ENCODE data around the gene LRRC45.

Gene LRRC45

GRCh38 chr17:82050152-82050760 lies 27.2 kb downstream of the LRRC45 start:
- Histone ChIP-seq H2AFZ (ENCODE audit: low read depth, low read length) (no peak overlapping the region), H3K4me3 (ENCODE audit: low read depth in 1 of 2, low read length in 2 of 2) (peak overlapping the region in 1 of 2 experiments; percentile 99; a peak in 3 of 4 replicates), H3K4me1 (ENCODE audit: insufficient read depth, low read length) (peaks cover 48% of the 10 kb centered on the region), H4K20me1 (ENCODE audit: insufficient read depth, low read length) (peaks cover 25% of the 10 kb centered on the region), H3K79me2 (ENCODE audit: insufficient read depth, low read length) (peaks cover 39% of the 10 kb centered on the region), H3K27me3 (ENCODE audit: insufficient read depth, low read length, poor library complexity) (no peaks in the 10 kb centered on the region), H3K9ac (ENCODE audit: low read depth, low read length) (peak overlapping the region; percentile 88), H3K27ac (ENCODE audit: low read length) (no peak overlapping the region), H3K36me3 (ENCODE audit: insufficient read depth, low read length) (peaks cover 49% of the 10 kb centered on the region), H3K9me3 (ENCODE audit: insufficient read depth, low read length, severe bottlenecking) (no peaks in the 10 kb centered on the region), H3K4me2 (ENCODE audit: insufficient read depth, low read length) (peak overlapping the region; percentile 98)
- ATAC-seq (ENCODE audit: insufficient read depth, low read depth) = no peak
- DNase-seq = peak; percentile 6
- TF ChIP-seq CTCF (IDR thresholded peaks at IDR 0.05; ENCODE audit: borderline replicate concordance, extremely low read depth, low read length, poor library complexity, severe bottlenecking) (no peak), EZH2 (IDR thresholded peaks at IDR 0.05; ENCODE audit: borderline replicate concordance, low read depth, low read length, severe bottlenecking) (no peak)

- peak overlapping the region; percentile 73 to 99 for H3K4me3 ChIP-seq (ENCODE audit: low read depth in 1 of 2, low read length in 2 of 2)
- ATAC-seq (ENCODE audit: insufficient read depth, low read depth) (peak; percentile 8; the same call in 2 of the 3 replicates), DNase-seq (peak; percentile 8)
- peak overlapping the region; percentile 56 for H2AFZ ChIP-seq (ENCODE audit: low read depth, low read length)
- peak overlapping the region; percentile 88 for H3K9ac ChIP-seq (ENCODE audit: low read depth, low read length)
- peaks cover 40% of the 10 kb centered on the region for H3K79me2 ChIP-seq (ENCODE audit: insufficient read depth, low read length)
- TF ChIP-seq CTCF (IDR thresholded peaks at IDR 0.05; ENCODE audit: borderline replicate concordance, extremely low read depth, low read length, poor library complexity, severe bottlenecking) (no peak), EZH2 (IDR thresholded peaks at IDR 0.05; ENCODE audit: borderline replicate concordance, low read depth, low read length, severe bottlenecking) (no peak)
- H3K9me3 ChIP-seq (ENCODE audit: insufficient read depth, low read length, severe bottlenecking) = no peaks in the 10 kb centered on the region
- H3K27ac ChIP-seq (ENCODE audit: low read length) = peak overlapping the region; percentile 62
- peak overlapping the region; percentile 98 for H3K4me2 ChIP-seq (ENCODE audit: insufficient read depth, low read length)
- H3K4me1 ChIP-seq (ENCODE audit: insufficient read depth, low read length) = peaks cover 49% of the 10 kb centered on the region
- no peaks in the 10 kb centered on the region for H3K27me3 ChIP-seq (ENCODE audit: insufficient read depth, low read length, poor library complexity)
- peaks cover 55% of the 10 kb centered on the region for H3K36me3 ChIP-seq (ENCODE audit: insufficient read depth, low read length)
- peaks cover 31% of the 10 kb centered on the region for H4K20me1 ChIP-seq (ENCODE audit: insufficient read depth, low read length)
Observed at GRCh38 chr17:82050761-82051641, 27.9 kb downstream of the LRRC45 start.

GRCh38 chr17:82051776-82052637 lies 28.9 kb downstream of the LRRC45 start, which contains the start of the genes GPS1 and RFNG:
Gene GPS1 (plus strand): TSS chr17:82051898. CDS start chr17:82051932, 34 bp downstream.
Gene RFNG (minus strand): TSS chr17:82051811. CDS start chr17:82051766, 45 bp downstream.
- Histone ChIP-seq H3K79me2 (ENCODE audit: insufficient read depth, low read length) (peaks cover 40% of the 10 kb centered on the region), H3K4me1 (ENCODE audit: insufficient read depth, low read length) (peaks cover 49% of the 10 kb centered on the region), H2AFZ (ENCODE audit: low read depth, low read length) (peak within 1 kb of the TSS; percentile 72), H4K20me1 (ENCODE audit: insufficient read depth, low read length) (peaks cover 40% of the 10 kb centered on the region), H3K27ac (ENCODE audit: low read length) (peak within 1 kb of the TSS; percentile 66), H3K9me3 (ENCODE audit: insufficient read depth, low read length, severe bottlenecking) (no peaks in the 10 kb centered on the region), H3K9ac (ENCODE audit: low read depth, low read length) (peak within 1 kb of the TSS; percentile 88), H3K27me3 (ENCODE audit: insufficient read depth, low read length, poor library complexity) (no peaks in the 10 kb centered on the region), H3K36me3 (ENCODE audit: insufficient read depth, low read length) (peaks cover 65% of the 10 kb centered on the region), H3K4me2 (ENCODE audit: insufficient read depth, low read length) (peak within 1 kb of the TSS; percentile 98), H3K4me3 (ENCODE audit: low read depth in 1 of 2, low read length in 2 of 2) (peak within 1 kb of the TSS; percentile 99 to 100)
- DNase-seq (peak; percentile 79), ATAC-seq (ENCODE audit: insufficient read depth, low read depth) (peak; percentile 81)
- no peak for TF ChIP-seq EZH2 (IDR thresholded peaks at IDR 0.05; ENCODE audit: borderline replicate concordance, low read depth, low read length, severe bottlenecking)
- TF ChIP-seq CTCF (IDR thresholded peaks at IDR 0.05; ENCODE audit: borderline replicate concordance, extremely low read depth, low read length, poor library complexity, severe bottlenecking) = no peak

All from DND-41 (cell line).